Activated CD8-positive, alpha-beta memory T cell treated with anti-CD3 and anti-CD28 coated beads for 1 hour (primary cell): ENCODE data around the gene AKAP13.

ENCODE experiments used
- DNase-seq, 2 donors: peaks; one replicate each; pipeline ENCODE4 v3.0.0-alpha.2; 2020; ENCODE audit warnings: low read depth in 1 of 2; ENCODE audit errors: extremely low read depth in 1 of 2

Gene AKAP13

DNA sequence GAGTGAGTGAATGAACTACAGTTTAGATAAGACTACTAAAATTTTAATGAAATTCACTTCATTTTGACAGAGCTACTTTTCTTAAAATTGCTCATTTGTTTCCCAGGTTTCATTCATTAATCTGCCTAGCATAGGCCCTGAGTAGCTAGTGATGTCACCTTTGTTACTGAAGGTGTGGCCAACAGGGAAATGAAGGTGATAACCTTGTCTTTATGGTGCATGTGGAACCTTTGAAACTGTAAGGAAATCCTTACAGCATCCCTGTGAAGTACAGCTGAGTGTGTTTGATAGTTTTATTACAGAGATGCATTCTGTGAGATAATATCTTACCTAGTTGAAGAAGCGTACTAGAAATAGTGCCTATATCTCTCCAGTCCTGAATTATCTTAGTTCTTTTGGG, 112.9 kb downstream of the AKAP13 start:
- DNase-seq: no peak

DNA sequence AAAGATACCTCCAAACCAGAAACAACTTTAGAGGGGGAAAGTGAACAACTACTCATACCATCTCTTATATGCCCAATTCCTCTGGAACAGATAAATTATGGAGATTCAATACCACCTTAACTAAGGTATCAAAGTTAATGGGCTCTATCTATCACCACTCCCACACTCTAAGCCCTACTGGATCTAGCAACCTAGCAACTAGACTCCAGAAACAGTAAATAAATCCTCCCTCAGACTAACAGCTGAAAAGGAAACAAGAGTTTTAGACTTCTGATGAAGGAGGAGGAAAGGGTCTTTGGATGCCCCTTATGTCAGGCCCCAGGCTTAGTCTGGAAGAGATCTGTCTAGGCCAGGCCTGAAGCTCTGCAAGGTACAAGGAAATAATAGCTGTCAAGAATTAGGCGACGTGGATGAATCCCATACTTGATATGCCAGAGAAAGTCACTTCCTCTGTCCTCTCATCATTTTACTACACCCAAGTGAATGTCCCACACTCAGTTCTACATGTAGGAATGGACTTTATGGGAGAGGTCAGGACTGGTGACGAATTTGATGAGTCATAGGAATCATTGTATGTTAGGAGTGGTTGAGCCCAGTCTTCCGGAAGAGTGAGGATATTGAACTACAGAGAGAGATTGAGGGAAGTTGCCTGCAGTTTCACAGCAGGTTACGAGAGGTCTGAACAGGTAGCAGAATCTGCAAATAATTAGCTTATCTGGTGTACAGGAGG, 113.8 kb downstream of the AKAP13 start:
- DNase-seq: no peak

- no peak for DNase-seq
Measured at GRCh38 chr15:85495096-85495495, 114.7 kb downstream of the AKAP13 start.

- DNase-seq: no peak
Measured at GRCh38 chr15:85495544-85495943, 115.1 kb downstream of the AKAP13 start.

GRCh38 chr15:85496151-85496550, 115.7 kb downstream of the AKAP13 start:
- no peak for DNase-seq

- no peak for DNase-seq
Measured at GRCh38 chr15:85496551-85497171, 116.3 kb downstream of the AKAP13 start.

DNA sequence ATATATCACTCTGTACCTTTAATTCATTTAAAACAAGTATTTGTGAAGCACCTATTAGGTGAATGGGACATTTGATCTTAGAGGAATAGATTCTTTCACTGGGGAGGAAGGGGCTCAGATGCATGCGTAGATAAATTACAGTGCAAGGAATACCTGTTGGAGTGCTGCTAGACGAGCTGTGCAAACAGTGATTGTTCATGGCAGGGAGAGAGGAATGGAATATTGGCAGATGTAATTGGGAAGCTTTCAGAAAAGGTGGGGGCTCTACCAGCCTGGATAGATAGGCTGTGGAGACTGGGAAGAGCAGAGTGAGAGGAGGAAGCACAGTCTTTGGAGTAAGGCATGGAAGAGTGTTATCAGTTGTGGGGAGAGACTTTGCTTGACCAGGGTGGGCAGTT, 116.8 kb downstream of the AKAP13 start:
- no peak for DNase-seq

- DNase-seq: no peak
Measured at GRCh38 chr15:85498471-85498870, 118.1 kb downstream of the AKAP13 start.

- DNase-seq: no peak
Measured at GRCh38 chr15:85499371-85499887, 119.0 kb downstream of the AKAP13 start.

- DNase-seq: no peak
Measured at GRCh38 chr15:85500060-85500708, 119.8 kb downstream of the AKAP13 start.

- DNase-seq: no peak
Measured at GRCh38 chr15:85500729-85501128, 120.3 kb downstream of the AKAP13 start.

- no peak for DNase-seq
Measured at GRCh38 chr15:85501574-85501973, 121.2 kb downstream of the AKAP13 start.

GRCh38 chr15:85503151-85503799, 122.9 kb downstream of the AKAP13 start:
- DNase-seq: no peak

DNA sequence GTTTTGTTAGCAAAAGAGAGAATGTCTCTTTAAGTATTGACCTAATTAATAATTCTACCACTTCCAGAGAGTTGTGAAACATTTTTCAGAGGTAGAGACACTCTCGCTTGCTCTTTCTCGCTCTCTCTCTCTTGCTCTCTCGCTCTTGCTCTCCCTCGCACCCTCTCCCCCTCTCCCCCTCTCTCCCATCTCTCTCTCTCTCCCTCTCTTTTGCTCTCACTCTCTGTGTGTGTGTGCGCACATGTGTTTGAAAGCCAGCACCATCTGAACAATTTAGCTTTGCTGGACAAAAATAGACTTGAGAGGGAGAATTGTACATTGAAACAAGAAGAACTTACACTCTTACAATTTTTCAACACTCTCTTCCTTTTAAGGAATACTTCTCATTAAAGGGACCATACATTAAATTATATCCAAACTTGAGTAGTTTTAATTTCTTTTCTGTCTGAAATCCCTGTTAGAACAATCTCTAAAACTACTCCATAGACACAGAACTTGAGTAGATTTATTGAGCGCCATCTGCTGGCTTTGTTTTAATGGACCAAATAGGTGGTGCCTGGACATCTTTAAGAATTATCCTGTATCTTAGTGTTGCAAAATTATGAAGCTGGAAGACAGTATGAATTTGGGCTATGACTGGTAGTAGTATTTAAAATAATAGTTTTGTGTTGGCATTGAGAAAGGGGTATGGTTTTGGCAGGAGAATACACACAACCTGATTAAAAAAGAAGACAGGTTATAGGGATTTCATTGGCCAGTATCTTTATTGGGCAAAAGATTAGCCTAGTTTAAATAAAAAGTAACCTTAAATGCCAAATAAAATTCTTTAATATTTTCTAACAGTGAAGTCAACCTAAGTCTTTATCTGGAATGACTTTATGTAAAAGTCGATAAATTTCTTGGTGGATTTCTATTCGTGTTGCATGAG, 124.6 kb downstream of the AKAP13 start:
- peak in 1 of 2 donors; percentile 8 for DNase-seq

DNA sequence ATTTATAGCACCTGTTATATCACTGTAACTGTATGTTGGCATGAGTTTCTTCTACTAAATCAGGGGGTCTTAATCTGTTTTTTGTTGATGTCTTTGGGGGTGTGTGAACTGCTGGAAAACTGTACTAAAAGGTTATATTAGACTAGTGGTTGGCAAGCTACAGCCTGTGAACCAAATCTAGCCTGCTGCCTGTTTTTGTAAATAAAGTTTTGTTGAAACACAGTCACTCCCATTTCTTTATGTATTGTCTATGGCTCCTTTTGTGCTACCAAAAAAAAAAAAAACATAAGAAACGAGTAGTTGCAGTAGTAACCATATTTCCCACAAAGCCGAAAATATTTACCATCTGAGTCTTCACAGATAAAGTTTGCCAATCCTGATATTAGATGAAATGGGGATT, 126.7 kb downstream of the AKAP13 start:
- DNase-seq: no peak

DNA sequence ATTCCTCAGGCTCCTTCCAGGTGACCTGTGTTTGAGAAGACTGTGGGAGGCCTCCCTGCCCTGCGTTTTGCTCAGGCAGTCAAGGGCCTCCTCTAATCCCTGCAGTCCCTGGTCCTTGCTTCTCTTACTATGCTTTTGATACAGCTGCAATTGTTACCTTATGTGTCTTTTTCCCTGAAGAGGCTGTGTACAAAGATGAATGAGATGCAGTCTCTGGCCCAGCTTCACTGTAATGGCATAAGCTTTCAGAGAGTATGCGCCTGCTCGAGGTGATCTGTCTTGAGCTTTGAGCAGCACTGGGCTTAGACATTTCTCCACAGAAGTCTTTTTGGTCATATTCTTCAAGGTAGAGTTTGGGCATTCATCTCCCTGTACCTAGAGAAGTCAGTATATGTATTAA, 129.6 kb downstream of the AKAP13 start:
- no peak for DNase-seq

GRCh38 chr15:85514413-85514812, 134.0 kb downstream of the AKAP13 start:
- DNase-seq: no peak

- DNase-seq: no peak
Measured at GRCh38 chr15:85515212-85515611, 134.8 kb downstream of the AKAP13 start.

DNA sequence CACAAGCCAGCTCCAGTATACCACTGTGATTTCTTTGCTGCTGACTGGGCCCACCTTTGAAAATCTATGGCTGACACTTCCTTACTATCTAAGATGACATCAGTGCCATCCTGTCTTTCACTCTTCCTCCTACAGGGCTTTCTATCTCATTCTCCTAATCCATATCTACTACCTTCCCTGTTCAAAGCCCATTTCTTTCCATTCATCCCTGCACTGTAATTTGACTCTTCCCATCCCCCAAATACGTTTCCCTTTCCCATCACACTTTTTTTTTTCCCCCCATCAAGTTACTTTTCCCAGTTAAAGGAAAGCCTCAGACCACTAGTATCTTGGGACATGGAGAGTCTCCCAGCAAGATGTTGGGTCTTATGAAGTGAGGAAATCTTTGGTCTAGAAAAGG, 136.7 kb downstream of the AKAP13 start:
- no peak for DNase-seq

DNA sequence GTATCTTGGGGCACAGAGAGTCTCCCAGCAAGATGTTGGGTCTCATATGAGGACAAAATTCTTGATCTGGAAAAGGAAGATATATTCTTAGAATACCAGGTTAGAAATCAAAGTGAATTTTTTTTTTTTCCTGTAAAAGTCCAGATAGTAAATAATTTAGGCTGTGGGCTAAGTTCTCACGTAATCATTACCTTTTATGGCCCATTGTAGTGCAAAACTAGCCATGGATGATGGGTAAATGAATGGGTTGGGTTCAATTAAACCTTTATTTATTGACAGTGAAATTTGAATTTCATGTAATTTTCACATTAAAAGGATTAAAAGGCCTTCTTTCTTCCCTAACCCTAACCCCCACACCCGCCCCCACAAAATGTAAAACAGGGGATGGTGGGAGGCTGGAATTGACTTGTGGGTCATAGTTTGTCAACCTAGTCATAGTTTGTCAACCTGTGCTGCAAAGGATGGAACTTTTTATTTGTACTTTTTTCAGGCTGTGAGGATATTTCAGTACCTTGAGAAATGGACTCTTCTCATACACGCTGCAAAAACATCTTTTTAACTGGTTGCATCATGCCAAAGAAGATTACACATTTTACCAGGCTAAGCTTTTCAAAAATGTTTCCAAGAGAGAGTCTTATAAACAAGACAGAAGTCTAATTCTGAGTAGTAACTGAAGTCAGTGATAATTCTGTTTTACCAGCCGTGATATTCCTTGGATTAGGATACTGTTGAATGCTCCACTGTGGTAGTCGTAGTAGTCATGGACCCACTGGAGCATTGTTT, 138.8 kb downstream of the AKAP13 start:
- DNase-seq: no peak
